Measurements from ENCODE around the gene IRF9.
A peak's percentile ranks its signal among the peaks of the same experiment; 100 is the strongest.

Gene IRF9

DNA sequence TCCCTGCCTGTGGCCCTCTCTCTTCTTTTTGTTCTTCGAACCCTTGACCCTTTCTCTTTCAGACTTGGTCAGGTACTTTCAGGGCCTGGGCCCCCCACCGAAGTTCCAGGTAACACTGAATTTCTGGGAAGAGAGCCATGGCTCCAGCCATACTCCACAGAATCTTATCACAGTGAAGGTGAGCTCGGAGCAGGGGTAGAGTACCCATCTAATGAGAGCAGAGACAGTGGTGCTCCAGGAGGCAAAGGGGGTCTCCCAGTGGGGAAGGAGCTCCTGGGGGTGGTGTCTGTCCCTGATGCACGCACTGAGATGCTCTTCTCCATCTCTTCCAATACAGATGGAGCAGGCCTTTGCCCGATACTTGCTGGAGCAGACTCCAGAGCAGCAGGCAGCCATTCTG is 4.7 kb downstream of the IRF9 start:
- H3K4me3 ChIP-seq (ENCODE audit: control insufficient read depth, low read depth, low read length): no peak overlapping the region
- DNase-seq (ENCODE audit: low read depth): no peak
- TF ChIP-seq CTCF (conservative IDR thresholded peaks at IDR 0.05; ENCODE audit: control insufficient read depth, insufficient read depth, low read depth, low read length): no peak

DNA sequence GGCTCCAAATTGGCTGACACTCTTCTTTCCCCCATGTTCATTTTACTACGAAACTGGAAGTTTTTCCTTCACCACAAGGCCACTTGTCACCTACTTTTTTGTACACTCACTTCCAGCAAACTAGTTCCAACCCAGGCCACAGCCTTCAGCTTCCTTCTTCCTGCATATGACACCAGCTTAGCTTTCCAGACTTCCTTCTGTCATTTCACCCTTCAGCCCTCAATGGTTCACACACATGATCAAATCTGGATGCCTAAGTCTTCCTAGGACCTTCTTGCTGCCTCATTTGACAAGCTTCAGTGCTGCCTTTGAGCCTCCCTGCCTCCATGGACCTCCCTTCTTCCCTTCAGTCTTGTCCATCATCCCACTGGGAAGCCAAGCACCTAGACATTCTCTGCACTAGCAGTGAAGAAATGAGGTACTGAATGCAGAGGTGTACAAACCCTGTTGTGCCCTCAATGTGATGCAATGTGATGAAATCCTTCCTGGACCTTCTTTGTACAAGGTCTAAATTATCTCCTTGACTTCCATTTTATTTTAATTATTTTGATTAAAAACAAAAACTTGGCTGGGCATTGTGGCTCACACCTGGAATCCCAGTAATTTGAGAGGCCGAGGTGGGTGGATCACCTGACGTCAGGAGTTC is 6.5 kb downstream of the IRF9 start:
- H3K4me3 ChIP-seq (ENCODE audit: control insufficient read depth, low read depth, low read length): no peak overlapping the region
- no peak for TF ChIP-seq CTCF (conservative IDR thresholded peaks at IDR 0.05; ENCODE audit: control insufficient read depth, insufficient read depth, low read depth, low read length)

DNA sequence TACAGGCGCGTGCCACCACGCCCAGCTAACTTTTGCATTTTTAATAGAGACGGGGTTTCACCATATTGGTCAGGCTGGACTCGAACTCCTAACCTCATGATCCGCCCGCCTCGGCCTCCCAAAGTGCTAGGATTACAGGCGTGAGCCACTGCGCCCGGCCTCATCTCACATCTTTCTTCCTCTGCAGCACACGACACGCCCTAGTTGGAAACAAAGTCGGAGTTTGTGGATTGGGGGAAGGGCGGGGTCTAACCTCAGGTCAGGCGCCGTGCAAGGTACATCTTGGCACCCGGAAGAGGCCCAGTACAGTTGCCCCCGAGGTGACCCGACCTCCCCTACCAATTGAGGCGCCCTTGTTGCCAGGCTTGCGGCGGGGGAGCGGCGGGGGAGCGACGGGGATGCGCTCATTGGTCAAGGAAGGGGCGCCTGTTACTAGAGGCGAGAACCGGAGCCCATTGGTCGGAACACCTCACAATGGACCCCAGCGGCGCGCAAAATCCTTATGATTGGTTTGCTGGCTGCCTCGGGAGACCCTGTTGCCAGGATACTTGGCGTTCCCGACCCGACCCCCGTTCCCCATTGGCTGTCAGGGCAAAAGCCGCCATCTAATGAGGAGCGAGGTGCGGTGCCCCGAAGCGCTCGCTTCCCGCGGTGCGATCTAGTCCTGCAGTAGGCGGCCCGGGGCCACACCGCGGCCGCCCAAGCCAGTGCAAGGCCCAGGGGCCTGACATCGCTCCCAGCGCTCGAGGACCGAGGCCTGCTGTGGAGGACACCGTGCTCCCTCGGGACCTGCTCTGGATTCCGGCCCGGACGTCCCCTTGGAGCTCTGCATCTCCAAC is 10.6 kb downstream of the IRF9 start, which contains the start of gene REC8:
Gene REC8, plus strand, starts transcription at position 659 of the 839 bp plus-strand sequence. CDS start 473 bp downstream, outside the sequence.
- peak; percentile 68 for DNase-seq (ENCODE audit: low read depth)
- no peak for TF ChIP-seq CTCF (conservative IDR thresholded peaks at IDR 0.05; ENCODE audit: control insufficient read depth, insufficient read depth, low read depth, low read length)
- peak within 1 kb of the TSS; percentile 9 for H3K4me3 ChIP-seq (ENCODE audit: control insufficient read depth, low read depth, low read length)

More for the DNA sequence above, 6.5 kb downstream of the IRF9 start:
- no peak for DNase-seq (ENCODE audit: low read depth)

- DNase-seq (ENCODE audit: low read depth): no peak
- peak overlapping the region; percentile 9 for H3K4me3 ChIP-seq (ENCODE audit: control insufficient read depth, low read depth, low read length)
- no peak for TF ChIP-seq CTCF (conservative IDR thresholded peaks at IDR 0.05; ENCODE audit: control insufficient read depth, insufficient read depth, low read depth, low read length)
Observed at GRCh38 chr14:24172261-24172860, 11.3 kb downstream of the IRF9 start.

DNA sequence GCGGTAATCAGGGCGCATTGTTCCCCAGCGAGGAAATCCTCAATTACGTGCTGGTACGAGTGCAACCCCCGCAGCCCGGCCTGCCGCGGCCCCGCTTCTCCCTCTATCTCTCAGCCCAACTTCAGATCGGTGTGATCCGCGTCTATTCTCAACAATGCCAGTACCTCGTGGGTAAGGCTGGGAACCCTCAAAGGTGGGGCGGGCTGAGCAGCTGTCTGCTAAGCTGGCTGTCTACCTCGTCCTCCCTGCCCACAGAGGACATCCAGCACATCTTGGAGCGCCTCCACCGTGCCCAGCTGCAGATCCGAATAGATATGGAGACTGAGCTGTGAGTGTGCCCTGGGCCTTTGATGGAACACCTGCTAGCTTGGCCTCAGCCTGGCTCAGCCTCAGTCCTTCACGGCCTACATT is 11.8 kb downstream of the IRF9 start:
- no peak for DNase-seq (ENCODE audit: low read depth)
- no peak for TF ChIP-seq CTCF (conservative IDR thresholded peaks at IDR 0.05; ENCODE audit: control insufficient read depth, insufficient read depth, low read depth, low read length)
- no peak overlapping the region for H3K4me3 ChIP-seq (ENCODE audit: control insufficient read depth, low read depth, low read length)

GRCh38 chr14:24176599-24176998 is 15.5 kb downstream of the IRF9 start:
- DNase-seq (ENCODE audit: low read depth): no peak
- TF ChIP-seq CTCF (conservative IDR thresholded peaks at IDR 0.05; ENCODE audit: control insufficient read depth, insufficient read depth, low read depth, low read length): no peak
- no peak overlapping the region for H3K4me3 ChIP-seq (ENCODE audit: control insufficient read depth, low read depth, low read length)

Measured in fibroblast of mammary gland (primary cell).